Fibroblast of pulmonary artery (primary cell): ENCODE measurements around the gene PGLYRP3.

Experiments used
- DNase-seq: peaks from one replicate; pipeline ENCODE4 v3.0.0-alpha.2; 2010; ENCODE audit warnings: low read depth
- H3K4me3 ChIP-seq: replicated peaks from 2 replicates; pipeline ENCODE4 v1.5.1; 2011; ENCODE audit warnings: low read depth, mild to moderate bottlenecking, control low read depth, low read length, moderate library complexity
- TF ChIP-seq, protein P1 (sequence below): IDR thresholded peaks from 2 replicates; pipeline ENCODE4 v1.5.1; 2011; ENCODE audit warnings: mild to moderate bottlenecking, control low read depth, low read length, inconsistent platforms; ENCODE audit errors: missing control alignments

PGLYRP3 gene

DNA sequence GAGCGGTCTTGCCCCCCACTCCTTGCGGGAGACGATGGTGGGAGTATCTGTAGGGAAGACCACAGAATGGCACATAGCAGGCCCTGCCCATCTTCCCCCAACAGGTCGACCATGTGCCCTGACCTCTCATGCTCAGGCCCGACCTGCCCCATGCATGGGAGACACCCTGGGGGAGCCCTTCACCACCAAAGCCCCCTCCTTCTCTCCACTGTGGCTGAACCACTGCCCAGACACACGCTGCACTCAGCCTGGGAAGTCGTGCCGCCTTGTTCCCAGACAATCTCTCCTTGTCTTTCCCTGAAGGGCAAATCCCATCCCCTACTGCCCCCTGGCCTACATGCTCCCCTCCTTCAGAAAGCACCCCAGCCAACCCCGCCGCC lies 5.5 kb downstream of the PGLYRP3 start:
- DNase-seq: no peak
- TF ChIP-seq, protein P1, sequence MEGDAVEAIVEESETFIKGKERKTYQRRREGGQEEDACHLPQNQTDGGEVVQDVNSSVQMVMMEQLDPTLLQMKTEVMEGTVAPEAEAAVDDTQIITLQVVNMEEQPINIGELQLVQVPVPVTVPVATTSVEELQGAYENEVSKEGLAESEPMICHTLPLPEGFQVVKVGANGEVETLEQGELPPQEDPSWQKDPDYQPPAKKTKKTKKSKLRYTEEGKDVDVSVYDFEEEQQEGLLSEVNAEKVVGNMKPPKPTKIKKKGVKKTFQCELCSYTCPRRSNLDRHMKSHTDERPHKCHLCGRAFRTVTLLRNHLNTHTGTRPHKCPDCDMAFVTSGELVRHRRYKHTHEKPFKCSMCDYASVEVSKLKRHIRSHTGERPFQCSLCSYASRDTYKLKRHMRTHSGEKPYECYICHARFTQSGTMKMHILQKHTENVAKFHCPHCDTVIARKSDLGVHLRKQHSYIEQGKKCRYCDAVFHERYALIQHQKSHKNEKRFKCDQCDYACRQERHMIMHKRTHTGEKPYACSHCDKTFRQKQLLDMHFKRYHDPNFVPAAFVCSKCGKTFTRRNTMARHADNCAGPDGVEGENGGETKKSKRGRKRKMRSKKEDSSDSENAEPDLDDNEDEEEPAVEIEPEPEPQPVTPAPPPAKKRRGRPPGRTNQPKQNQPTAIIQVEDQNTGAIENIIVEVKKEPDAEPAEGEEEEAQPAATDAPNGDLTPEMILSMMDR: no peak
- no peak overlapping the region for H3K4me3 ChIP-seq

DNA sequence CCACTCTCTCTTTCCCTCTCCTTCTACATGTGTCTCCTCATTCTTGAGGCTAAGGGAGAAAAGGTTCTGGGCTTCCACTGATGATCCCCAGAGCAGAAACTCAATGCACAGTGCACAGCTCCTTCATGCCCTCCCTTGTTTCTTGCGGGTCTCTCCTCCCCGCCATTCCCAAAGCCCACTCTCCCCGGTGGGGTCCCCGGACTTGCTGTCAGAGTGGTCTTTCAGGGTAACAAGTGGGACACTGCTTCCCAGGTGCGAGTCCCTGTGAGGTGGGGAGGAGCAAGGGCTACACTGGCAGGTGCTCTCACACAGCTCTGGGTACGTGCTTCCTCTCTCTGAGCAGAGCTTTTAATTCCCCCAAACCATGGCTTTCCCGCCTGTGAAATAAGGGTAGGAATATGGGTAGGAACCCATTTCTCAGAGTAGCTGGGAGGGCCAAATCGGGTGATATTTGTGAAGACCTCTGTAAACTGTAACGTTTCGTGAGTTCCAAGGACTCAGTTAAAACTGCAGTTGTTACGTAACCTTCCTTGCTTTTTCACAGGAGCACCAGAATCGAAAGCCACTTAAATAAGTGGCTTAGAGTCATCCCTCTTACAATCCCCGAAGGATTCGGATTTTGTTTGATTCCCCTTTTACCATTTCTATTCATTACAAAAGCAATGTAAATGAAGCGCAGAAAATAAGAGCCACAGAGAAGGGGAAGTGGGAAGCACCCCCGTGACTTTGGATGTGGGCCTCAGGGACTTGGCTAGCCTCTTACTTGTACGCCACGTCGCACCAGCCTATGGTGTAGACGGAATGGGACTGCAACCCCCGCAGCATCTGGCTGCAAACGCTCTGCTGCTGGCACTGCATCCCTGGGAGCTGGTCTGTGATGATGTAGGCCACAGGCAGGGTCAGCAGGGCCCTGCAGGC lies 6.2 kb downstream of the PGLYRP3 start:
- no peak overlapping the region for H3K4me3 ChIP-seq
- TF ChIP-seq, protein P1: no peak
- no peak for DNase-seq

GRCh38 chr1:153305682-153306081 lies 7.1 kb downstream of the PGLYRP3 start:
- no peak for DNase-seq
- TF ChIP-seq, protein P1: no peak
- H3K4me3 ChIP-seq: no peak overlapping the region

DNA sequence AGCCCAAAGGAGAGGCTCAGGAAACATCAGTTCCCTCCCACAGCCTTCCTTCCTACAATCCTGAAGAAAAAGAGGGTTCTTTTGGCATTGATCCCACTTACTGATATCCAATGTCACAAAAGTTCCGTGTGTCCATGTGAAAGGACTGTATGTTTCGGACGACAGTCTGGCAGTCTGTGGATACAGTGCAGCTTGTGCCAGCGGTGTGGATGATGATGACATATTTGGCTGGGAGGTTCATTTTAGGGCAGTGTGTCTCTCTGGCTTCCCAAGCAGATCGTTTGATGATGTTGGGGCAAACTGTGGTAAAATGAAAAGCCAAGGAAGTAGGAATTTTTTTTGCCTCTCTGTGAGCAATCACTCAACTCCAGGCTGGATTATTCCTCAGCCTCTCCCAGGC lies 10.4 kb downstream of the PGLYRP3 start:
- H3K4me3 ChIP-seq: no peak overlapping the region
- TF ChIP-seq, protein P1: no peak
- no peak for DNase-seq

GRCh38 chr1:153293851-153294250 lies 18.9 kb downstream of the PGLYRP3 start:
- TF ChIP-seq, protein P1: no peak
- no peak for DNase-seq
- H3K4me3 ChIP-seq: no peak overlapping the region

GRCh38 chr1:153293480-153293775 lies 19.3 kb downstream of the PGLYRP3 start:
- no peak for DNase-seq
- H3K4me3 ChIP-seq: no peak overlapping the region

More at GRCh38 chr1:153293480-153293775, 19.3 kb downstream of the PGLYRP3 start:
- TF ChIP-seq, protein P1: no peak
